CD4-positive, alpha-beta T cell treated with Interleukin-12 subunit alpha and Interleukin-12 subunit beta, for 1 hour (primary cell): ENCODE results near the gene IL11RA.
A peak's percentile ranks its signal among the peaks of the same experiment; 100 is the strongest.
"Not testable (repeated sequence)": the region's sequence is repeated elsewhere in the genome, so short reads cannot be mapped to it uniquely, and the experiment has no call there.

Experiments used
- DNase-seq: peaks from one replicate; pipeline ENCODE4 v3.0.0-alpha.2; 2020

IL11RA gene

GRCh38 chr9:34630402-34631154 lies 21.4 kb upstream of the IL11RA start:
- no peak for DNase-seq

- DNase-seq, result no peak
Measured at GRCh38 chr9:34633166-34633565, 18.8 kb upstream of the IL11RA start.

GRCh38 chr9:34633851-34634550 lies 18.0 kb upstream of the IL11RA start:
- DNase-seq, result peak; percentile 83

GRCh38 chr9:34634551-34635248 lies 17.3 kb upstream of the IL11RA start:
- no peak for DNase-seq

GRCh38 chr9:34635556-34635955 lies 16.4 kb upstream of the IL11RA start:
- no peak for DNase-seq

- no peak for DNase-seq
Measured at GRCh38 chr9:34636791-34637355, 15.1 kb upstream of the IL11RA start.

- peak; percentile 96 for DNase-seq
Measured at GRCh38 chr9:34637356-34638137, 14.4 kb upstream of the IL11RA start, which contains the start of gene SIGMAR1. TSS of gene SIGMAR1 (minus strand) at chr9:34637787. CDS start at chr9:34637697, 90 bp downstream.

GRCh38 chr9:34638138-34638445 lies 13.9 kb upstream of the IL11RA start:
- no peak for DNase-seq

- not testable (repeated sequence) for DNase-seq
Measured at GRCh38 chr9:34639322-34639721, 12.7 kb upstream of the IL11RA start.

- no peak for DNase-seq
Measured at GRCh38 chr9:34642679-34643078, 9.3 kb upstream of the IL11RA start.

- no peak for DNase-seq
Measured at GRCh38 chr9:34644766-34645314, 7.1 kb upstream of the IL11RA start.

GRCh38 chr9:34646211-34647083 lies 5.5 kb upstream of the IL11RA start, which contains the start of gene GALT:
TSS of gene GALT (plus strand) at chr9:34646675. CDS start at chr9:34646705, 30 bp downstream.
- peak; percentile 96 for DNase-seq

- no peak for DNase-seq
Measured at GRCh38 chr9:34647084-34647403, 4.9 kb upstream of the IL11RA start.

- DNase-seq, result no peak
Measured at GRCh38 chr9:34647651-34648050, 4.3 kb upstream of the IL11RA start.

- no peak for DNase-seq
Measured at GRCh38 chr9:34648673-34649072, 3.3 kb upstream of the IL11RA start.

GRCh38 chr9:34650816-34651215 lies 1.2 kb upstream of the IL11RA start:
- no peak for DNase-seq

- no peak for DNase-seq
Measured at GRCh38 chr9:34651321-34651720, 664 bp upstream of the IL11RA start.

GRCh38 chr9:34652602-34653000 lies 616 bp downstream of the IL11RA start:
- no peak for DNase-seq

- no peak for DNase-seq
Measured at GRCh38 chr9:34653151-34654072, 1.4 kb downstream of the IL11RA start.

GRCh38 chr9:34654323-34655051 lies 2.5 kb downstream of the IL11RA start:
- DNase-seq, result no peak
